Pons (tissue), 1 donor: ENCODE results near the gene TFDP1.

Source experiments
- DNase-seq: peaks from one replicate; pipeline ENCODE4 v3.0.0-alpha.2; 2016; ENCODE audit warnings: low spot score

The TFDP1 gene

GRCh38 chr13:113651511-113652403 is 67.2 kb downstream of the TFDP1 start:
- no peak for DNase-seq

- no peak for DNase-seq
Measured at GRCh38 chr13:113652404-113653263, 68.1 kb downstream of the TFDP1 start.

- DNase-seq = no peak
Measured at GRCh38 chr13:113653264-113654174, 69.0 kb downstream of the TFDP1 start.

- no peak for DNase-seq
Measured at GRCh38 chr13:113654175-113654560, 69.6 kb downstream of the TFDP1 start.

GRCh38 chr13:113654591-113655345 is 70.2 kb downstream of the TFDP1 start:
- DNase-seq = no peak

GRCh38 chr13:113655346-113656002 is 70.9 kb downstream of the TFDP1 start:
- DNase-seq = no peak

- DNase-seq = no peak
Measured at GRCh38 chr13:113656003-113656588, 71.5 kb downstream of the TFDP1 start.

GRCh38 chr13:113656831-113657671 is 72.5 kb downstream of the TFDP1 start:
- no peak for DNase-seq

- DNase-seq = no peak
Measured at GRCh38 chr13:113657851-113658741, 73.5 kb downstream of the TFDP1 start, which contains the start of gene ATP4B. ATP4B (minus strand) TSS chr13:113658198; CDS start chr13:113658144, 54 bp downstream.

GRCh38 chr13:113658836-113659235 is 74.3 kb downstream of the TFDP1 start:
- DNase-seq = no peak

- no peak for DNase-seq
Measured at GRCh38 chr13:113659337-113659736, 74.8 kb downstream of the TFDP1 start.

- no peak for DNase-seq
Measured at GRCh38 chr13:113660066-113660465, 75.5 kb downstream of the TFDP1 start.

- no peak for DNase-seq
Measured at GRCh38 chr13:113661509-113661908, 77.0 kb downstream of the TFDP1 start.

GRCh38 chr13:113663934-113664333 is 79.4 kb downstream of the TFDP1 start:
- no peak for DNase-seq

GRCh38 chr13:113664751-113665596 is 80.4 kb downstream of the TFDP1 start:
- DNase-seq = no peak

- DNase-seq = no peak
Measured at GRCh38 chr13:113665597-113666328, 81.2 kb downstream of the TFDP1 start.

- DNase-seq = no peak
Measured at GRCh38 chr13:113666329-113666670, 81.7 kb downstream of the TFDP1 start.
